Ramos (cell line): ENCODE measurements around the gene ROGDI.

Experiments
- in situ Hi-C: fragments of 300-500 bp; cut with MboI; formaldehyde crosslinking; loops from one replicate; pipeline ENCODE4 v1.14.3; 2022; ENCODE audit warnings: low sequenced_read_pairs; ENCODE audit not compliant: unreplicated experiment

The ROGDI gene

GRCh38 chr16:4769306-4769638 is 33.2 kb downstream of the ROGDI start:
- in situ Hi-C loops, result no loop called here

- in situ Hi-C loops, result no loop called here
Observed at GRCh38 chr16:4768549-4769305, 33.7 kb downstream of the ROGDI start.

- in situ Hi-C loops, result no loop called here
Observed at GRCh38 chr16:4767872-4768548, 34.4 kb downstream of the ROGDI start.

GRCh38 chr16:4766875-4767628 is 35.4 kb downstream of the ROGDI start, which contains the start of gene ZNF500:
Gene ZNF500, minus strand, starts transcription at chr16:4767162. Its CDS starts 1,184 bp downstream, at chr16:4765978.
- in situ Hi-C loops, result no loop called here

- in situ Hi-C loops, result no loop called here
Observed at GRCh38 chr16:4765511-4766474, 36.6 kb downstream of the ROGDI start.

GRCh38 chr16:4763791-4764190 is 38.6 kb downstream of the ROGDI start:
- in situ Hi-C loops, result no loop called here

GRCh38 chr16:4762205-4762604 is 40.2 kb downstream of the ROGDI start:
- in situ Hi-C loops, result no loop called here

- in situ Hi-C loops, result no loop called here
Observed at GRCh38 chr16:4760221-4760910, 42.1 kb downstream of the ROGDI start.

GRCh38 chr16:4755687-4756086 is 46.7 kb downstream of the ROGDI start:
- in situ Hi-C loops, result no loop called here

GRCh38 chr16:4754865-4755264 is 47.6 kb downstream of the ROGDI start:
- in situ Hi-C loops, result no loop called here

- in situ Hi-C loops, result no loop called here
Observed at GRCh38 chr16:4753227-4753626, 49.2 kb downstream of the ROGDI start.

- in situ Hi-C loops, result no loop called here
Observed at GRCh38 chr16:4752351-4753100, 49.9 kb downstream of the ROGDI start.

- in situ Hi-C loops, result no loop called here
Observed at GRCh38 chr16:4750896-4751295, 51.5 kb downstream of the ROGDI start.

- in situ Hi-C loops, result no loop called here
Observed at GRCh38 chr16:4749700-4750257, 52.7 kb downstream of the ROGDI start.

GRCh38 chr16:4748682-4749411 is 53.6 kb downstream of the ROGDI start:
- in situ Hi-C loops, result no loop called here

- in situ Hi-C loops, result no loop called here
Observed at GRCh38 chr16:4747906-4748681, 54.3 kb downstream of the ROGDI start.

GRCh38 chr16:4746991-4747574 is 55.4 kb downstream of the ROGDI start:
- in situ Hi-C loops, result no loop called here
